Ishikawa (cell line): ENCODE data around the gene SDK2.

Experiments
- CEBPB ChIP-seq: IDR thresholded peaks from 2 replicates; pipeline ENCODE4 v1.6.1; 2012
- CREB1 ChIP-seq: IDR thresholded peaks from 2 replicates; pipeline ENCODE4 v1.6.1; 2012; ENCODE audit warnings: low read depth
- EGR1 ChIP-seq: IDR thresholded peaks from 2 replicates; pipeline ENCODE4 v1.6.1; 2012
- EP300 ChIP-seq: IDR thresholded peaks from 2 replicates; pipeline ENCODE4 v1.6.1; 2012; ENCODE audit warnings: borderline replicate concordance
- FOXM1 ChIP-seq: IDR thresholded peaks from 2 replicates; pipeline ENCODE4 v1.6.1; 2012; ENCODE audit warnings: low read depth, borderline replicate concordance
- MAX ChIP-seq: IDR thresholded peaks from 2 replicates; pipeline ENCODE4 v1.6.1; 2012
- NFIC ChIP-seq: IDR thresholded peaks from 2 replicates; pipeline ENCODE4 v1.6.1; 2012
- RAD21 ChIP-seq: IDR thresholded peaks from 2 replicates; pipeline ENCODE4 v1.6.1; 2012; ENCODE audit warnings: low read depth
- REST ChIP-seq: IDR thresholded peaks from 2 replicates; pipeline ENCODE4 v1.6.1; 2012; ENCODE audit warnings: low read depth, mild to moderate bottlenecking
- TAF1 ChIP-seq: IDR thresholded peaks from 2 replicates; pipeline ENCODE4 v1.6.1; 2012; ENCODE audit warnings: low read depth, mild to moderate bottlenecking
- TCF12 ChIP-seq: IDR thresholded peaks from 2 replicates; pipeline ENCODE4 v1.6.1; 2012; ENCODE audit warnings: low read depth
- TEAD4 ChIP-seq: IDR thresholded peaks from 2 replicates; pipeline ENCODE4 v1.6.1; 2012
- USF1 ChIP-seq: IDR thresholded peaks from 2 replicates; pipeline ENCODE4 v1.6.1; 2012
- YY1 ChIP-seq: IDR thresholded peaks from 2 replicates; pipeline ENCODE4 v1.6.1; 2012; ENCODE audit warnings: low read depth
- ZBTB7A ChIP-seq: IDR thresholded peaks from 2 replicates; pipeline ENCODE4 v1.6.1; 2012; ENCODE audit warnings: low read depth

SDK2 gene

GRCh38 chr17:73393962-73394361 is 250.3 kb downstream of the SDK2 start:
- TF ChIP-seq MAX (no peak), USF1 (no peak), TCF12 (no peak), TEAD4 (no peak), EP300 (no peak), RAD21 (no peak), NFIC (no peak), ZBTB7A (no peak), REST (no peak), YY1 (no peak), CREB1 (no peak), EGR1 (no peak), CEBPB (no peak), TAF1 (no peak)

- TF ChIP-seq CEBPB (no peak), EP300 (no peak), RAD21 (no peak), TEAD4 (no peak), MAX (no peak), EGR1 (no peak), TAF1 (no peak), NFIC (no peak), FOXM1 (no peak), YY1 (no peak), ZBTB7A (no peak)
Measured at GRCh38 chr17:73393381-73393780, 250.9 kb downstream of the SDK2 start.

GRCh38 chr17:73391331-73392265 is 252.6 kb downstream of the SDK2 start:
- TF ChIP-seq TCF12: no peak
- no peak for TF ChIP-seq EP300
- TF ChIP-seq TAF1: no peak
- no peak for TF ChIP-seq ZBTB7A
- no peak for TF ChIP-seq FOXM1
- no peak for TF ChIP-seq RAD21
- no peak for TF ChIP-seq NFIC

- TF ChIP-seq ZBTB7A (no peak), EP300 (no peak), YY1 (no peak), EGR1 (no peak), TCF12 (no peak), TEAD4 (no peak), MAX (no peak), TAF1 (no peak), FOXM1 (no peak), CREB1 (no peak), NFIC (no peak), REST (no peak), USF1 (no peak)
Measured at GRCh38 chr17:73390851-73391250, 253.4 kb downstream of the SDK2 start.

- TF ChIP-seq NFIC (no peak), RAD21 (no peak)
Measured at GRCh38 chr17:73390221-73390620, 254.0 kb downstream of the SDK2 start.

- TF ChIP-seq TAF1 (no peak), CEBPB (no peak), EP300 (no peak), USF1 (no peak), RAD21 (no peak), CREB1 (no peak), FOXM1 (no peak), YY1 (no peak)
Measured at GRCh38 chr17:73389411-73389810, 254.8 kb downstream of the SDK2 start.
